Uterus (tissue), 4 donors: ENCODE measurements around the gene LEKR1. TPM values are rescaled to one million over a fixed set of nuclear protein-coding genes. Genes with fewer than 3 reads are reported as not detected.

Experiments
- DNase-seq, 2 donors: peaks; one replicate each; pipeline ENCODE4 v3.0.0-alpha.2; 2019 to 2020
- H3K27ac ChIP-seq, 2 donors: fragments of 200-600 bp; sonication (generic); 1 replicate in 1 of 2; 2 replicates in 1 of 2; pipeline ENCODE4 v1.5.1; 2016 to 2018
- H3K27me3 ChIP-seq, 2 donors: fragments of 200-600 bp; sonication (generic); one replicate each; pipeline ENCODE4 v1.5.1; 2018 to 2019; ENCODE audit warnings: control low read depth in 1 of 2
- H3K36me3 ChIP-seq, 2 donors: fragments of 200-600 bp; sonication (generic); one replicate each; pipeline ENCODE4 v1.5.1; 2019; ENCODE audit warnings: control low read depth in 1 of 2
- H3K4me1 ChIP-seq, 2 donors: fragments of 200-600 bp; sonication (generic); one replicate each; pipeline ENCODE4 v1.5.1; 2018 to 2019; ENCODE audit warnings: control low read depth in 1 of 2
- H3K4me3 ChIP-seq, 2 donors: fragments of 200-600 bp; sonication (generic); 1 replicate in 1 of 2; 2 replicates in 1 of 2; pipeline ENCODE4 v1.5.1; 2018 to 2019; ENCODE audit warnings: mild to moderate bottlenecking in 1 of 2
- H3K9me3 ChIP-seq, 2 donors: fragments of 200-600 bp; sonication (generic); one replicate each; pipeline ENCODE4 v1.5.1; 2019; ENCODE audit warnings: control low read depth in 1 of 2
- POLR2A ChIP-seq, 2 donors: fragments of 450-650 bp; IDR thresholded peaks; one replicate each; pipeline ENCODE4 v1.6.1; 2016; ENCODE audit warnings: antibody characterized with exemption in 2 of 2, mild to moderate bottlenecking in 1 of 2, moderate library complexity in 1 of 2
- intact Hi-C: fragments of 100-400 bp; cut with DNase I; formaldehyde crosslinking; loops from one replicate; pipeline ENCODE4 v1.15.1; 2023; ENCODE audit warnings: low total_unique reads
- total RNA-seq, 4 donors: library from RNA; depleted of rRNA in 3 of 4; stranded (reverse); fragments of >200 nt in 3 of 4; gene quantifications; one replicate each; pipeline versions ENCODE4 v1.1.0 to v1.2.4, GENCODE V29; 2014 to 2023
- TF ChIP-seq, protein P1 (sequence below), 4 experiments: fragments of 200-600 bp in 2 of 4; fragments of 450-650 bp in 2 of 4; sonication (generic) in 2 of 4; IDR thresholded peaks; one replicate each; pipeline ENCODE4 v1.5.1; 2016 to 2019; ENCODE audit warnings: antibody characterized with exemption in 4 of 4, mild to moderate bottlenecking in 2 of 4, moderate library complexity in 1 of 4
- donor health status: DM: yes; HTN: yes; CAD: no.

The LEKR1 gene
- total RNA-seq, 4 donors from 2014 or later, result 0.26 to 4.8 (median 2.8) TPM; not detected in 1

GRCh38 chr3:156938724-156939123, 112.6 kb downstream of the LEKR1 start:
- no peak overlapping the region for H3K27ac ChIP-seq
- TF ChIP-seq POLR2A (IDR thresholded peaks at IDR 0.05), result no peak
- TF ChIP-seq, protein P1, sequence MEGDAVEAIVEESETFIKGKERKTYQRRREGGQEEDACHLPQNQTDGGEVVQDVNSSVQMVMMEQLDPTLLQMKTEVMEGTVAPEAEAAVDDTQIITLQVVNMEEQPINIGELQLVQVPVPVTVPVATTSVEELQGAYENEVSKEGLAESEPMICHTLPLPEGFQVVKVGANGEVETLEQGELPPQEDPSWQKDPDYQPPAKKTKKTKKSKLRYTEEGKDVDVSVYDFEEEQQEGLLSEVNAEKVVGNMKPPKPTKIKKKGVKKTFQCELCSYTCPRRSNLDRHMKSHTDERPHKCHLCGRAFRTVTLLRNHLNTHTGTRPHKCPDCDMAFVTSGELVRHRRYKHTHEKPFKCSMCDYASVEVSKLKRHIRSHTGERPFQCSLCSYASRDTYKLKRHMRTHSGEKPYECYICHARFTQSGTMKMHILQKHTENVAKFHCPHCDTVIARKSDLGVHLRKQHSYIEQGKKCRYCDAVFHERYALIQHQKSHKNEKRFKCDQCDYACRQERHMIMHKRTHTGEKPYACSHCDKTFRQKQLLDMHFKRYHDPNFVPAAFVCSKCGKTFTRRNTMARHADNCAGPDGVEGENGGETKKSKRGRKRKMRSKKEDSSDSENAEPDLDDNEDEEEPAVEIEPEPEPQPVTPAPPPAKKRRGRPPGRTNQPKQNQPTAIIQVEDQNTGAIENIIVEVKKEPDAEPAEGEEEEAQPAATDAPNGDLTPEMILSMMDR (IDR thresholded peaks at IDR 0.05), result no peak

GRCh38 chr3:156939315-156939714, 113.2 kb downstream of the LEKR1 start:
- Histone ChIP-seq H3K27ac (no peak overlapping the region), H3K4me1 (no peaks in the 10 kb centered on the region), H3K36me3 (no peaks in the 10 kb centered on the region), H3K4me3 (no peak overlapping the region), H3K9me3 (no peaks in the 10 kb centered on the region), H3K27me3 (no peaks in the 10 kb centered on the region)
- no peak for DNase-seq
- intact Hi-C loops, result no loop called here
- TF ChIP-seq POLR2A (IDR thresholded peaks at IDR 0.05), result no peak
- TF ChIP-seq, protein P1 (IDR thresholded peaks at IDR 0.05), result no peak

More at GRCh38 chr3:156938724-156939123, 112.6 kb downstream of the LEKR1 start:
- no peak for DNase-seq
- intact Hi-C loops, result no loop called here
- H3K4me1 ChIP-seq, result no peaks in the 10 kb centered on the region
- no peaks in the 10 kb centered on the region for H3K36me3 ChIP-seq
- H3K27me3 ChIP-seq, result no peaks in the 10 kb centered on the region
- H3K4me3 ChIP-seq, result no peak overlapping the region
- no peaks in the 10 kb centered on the region for H3K9me3 ChIP-seq

DNA sequence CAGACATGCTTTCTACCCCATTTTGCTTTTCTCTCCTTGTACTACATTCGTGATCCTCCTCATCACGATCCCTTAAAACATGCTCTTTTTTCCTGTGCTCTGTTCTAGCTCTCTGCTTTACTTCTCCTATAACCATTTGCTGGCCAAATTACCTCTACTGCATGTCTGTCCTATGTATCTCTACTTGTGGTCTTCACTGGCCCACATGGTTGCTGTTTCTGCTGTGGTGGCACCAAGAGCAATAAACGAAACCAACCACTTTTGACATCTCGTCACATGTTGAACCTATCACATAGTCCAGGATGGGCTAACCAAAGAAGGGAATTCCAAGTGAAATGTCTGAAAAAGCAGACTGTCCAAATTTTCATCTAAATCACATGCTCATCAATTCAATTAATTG, 115.2 kb downstream of the LEKR1 start:
- no peak for TF ChIP-seq POLR2A (IDR thresholded peaks at IDR 0.05)
- TF ChIP-seq, protein P1 (IDR thresholded peaks at IDR 0.05), result no peak
- H3K9me3 ChIP-seq, result no peaks in the 10 kb centered on the region
- H3K27ac ChIP-seq, result no peak overlapping the region
- no peak overlapping the region for H3K4me3 ChIP-seq
- DNase-seq, result no peak
- H3K27me3 ChIP-seq, result no peaks in the 10 kb centered on the region
- intact Hi-C loops, result no loop called here
- no peaks in the 10 kb centered on the region for H3K36me3 ChIP-seq
- H3K4me1 ChIP-seq, result no peaks in the 10 kb centered on the region

DNA sequence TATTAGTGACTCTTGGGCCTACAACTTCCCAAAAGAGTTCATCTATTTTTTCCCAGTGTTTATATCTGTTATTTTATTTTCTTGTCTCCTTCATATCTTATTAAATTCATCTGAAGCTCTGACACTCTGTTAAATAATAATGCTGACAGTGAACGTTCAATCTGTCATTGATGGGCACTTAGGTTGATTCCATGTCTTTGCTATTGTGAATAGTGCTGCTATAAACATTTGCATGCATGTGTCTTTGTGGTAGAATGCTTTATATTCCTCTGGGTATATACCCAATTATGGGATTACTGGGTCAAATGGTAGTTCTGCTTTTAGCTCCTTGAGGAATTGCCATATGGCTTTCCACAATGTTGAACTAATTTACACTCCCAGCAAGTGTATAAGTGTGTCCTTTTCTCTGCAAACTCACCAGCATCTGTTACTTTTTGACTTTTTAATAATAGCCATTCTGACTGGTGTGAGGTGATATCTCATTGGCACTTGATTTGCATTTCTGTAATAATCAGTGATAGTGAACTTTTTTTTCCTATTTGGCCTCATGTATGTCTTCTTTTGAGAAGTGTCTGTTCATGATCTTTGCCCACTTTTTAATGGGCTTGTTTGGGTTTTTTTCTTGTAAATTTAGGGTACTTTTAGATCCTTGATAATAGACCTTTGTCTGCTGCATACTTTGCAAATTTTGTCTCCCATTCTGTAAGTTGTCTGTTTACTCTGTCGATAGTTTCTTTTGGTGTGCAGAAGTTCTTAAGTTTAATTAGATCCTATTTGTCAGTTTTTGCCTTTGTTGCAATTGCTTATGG, 122.5 kb downstream of the LEKR1 start:
- no peak overlapping the region for H3K4me3 ChIP-seq
- no peak for DNase-seq
- no peaks in the 10 kb centered on the region for H3K27me3 ChIP-seq

DNA sequence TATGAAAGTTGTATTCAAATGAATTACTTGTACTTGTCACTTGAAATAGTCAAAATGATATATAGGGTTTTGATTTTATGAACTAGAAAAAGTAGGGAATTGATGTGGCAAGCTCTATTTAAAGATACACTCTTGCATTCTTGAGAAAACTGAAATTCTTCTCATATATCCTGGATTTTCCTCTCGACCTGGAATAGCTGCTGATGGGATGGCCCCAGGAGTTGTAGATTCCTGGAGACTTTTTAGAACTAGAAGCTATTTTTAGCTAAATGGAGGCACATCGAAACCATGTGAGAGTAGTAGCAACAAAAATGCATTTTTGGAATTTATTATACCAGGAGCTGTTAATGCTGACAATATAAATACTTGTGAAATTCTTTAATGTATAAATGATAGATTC, 125.9 kb downstream of the LEKR1 start:
- Histone ChIP-seq H3K9me3 (no peaks in the 10 kb centered on the region), H3K27me3 (no peaks in the 10 kb centered on the region), H3K4me3 (no peak overlapping the region), H3K4me1 (no peaks in the 10 kb centered on the region), H3K27ac (no peak overlapping the region), H3K36me3 (no peaks in the 10 kb centered on the region)
- DNase-seq, result no peak
- TF ChIP-seq POLR2A (IDR thresholded peaks at IDR 0.05), result no peak
- intact Hi-C loops, result no loop called here

More for the DNA sequence above, 122.5 kb downstream of the LEKR1 start:
- Histone ChIP-seq H3K9me3 (no peaks in the 10 kb centered on the region), H3K36me3 (no peaks in the 10 kb centered on the region), H3K27ac (no peak overlapping the region), H3K4me1 (no peaks in the 10 kb centered on the region)
- TF ChIP-seq POLR2A (IDR thresholded peaks at IDR 0.05), result no peak
- TF ChIP-seq, protein P1 (IDR thresholded peaks at IDR 0.05), result no peak
- intact Hi-C loops, result no loop called here
